Parathyroid adenoma (tissue), 2 donors: ENCODE data around the gene GNG12.

Experiments used
- H2AFZ ChIP-seq: fragments of 300-600 bp; sonication (generic); one replicate; pipeline ENCODE4 v1.7.0; 2017; ENCODE audit warnings: antibody characterized with exemption, mild to moderate bottlenecking
- H3K27ac ChIP-seq: fragments of 300-600 bp; sonication (generic); one replicate; pipeline ENCODE4 v1.7.0; 2017
- H3K27me3 ChIP-seq: fragments of 300-600 bp; sonication (generic); one replicate; pipeline ENCODE4 v1.7.0; 2017; ENCODE audit warnings: low read length; ENCODE audit not compliant: control insufficient read depth, insufficient read depth
- H3K36me3 ChIP-seq: fragments of 300-600 bp; sonication (generic); one replicate; pipeline ENCODE4 v1.7.0; 2017; ENCODE audit warnings: low read length; ENCODE audit not compliant: control insufficient read depth, insufficient read depth
- H3K4me1 ChIP-seq: fragments of 300-600 bp; sonication (generic); one replicate; pipeline ENCODE4 v1.7.0; 2017; ENCODE audit warnings: control low read depth
- H3K4me2 ChIP-seq: fragments of 300-600 bp; sonication (generic); one replicate; pipeline ENCODE4 v1.7.0; 2017; ENCODE audit warnings: low read length
- H3K4me3 ChIP-seq: fragments of 300-600 bp; sonication (generic); one replicate; pipeline ENCODE4 v1.7.0; 2017; ENCODE audit warnings: low read depth, low read length
- H3K79me2 ChIP-seq: fragments of 300-600 bp; sonication (generic); one replicate; pipeline ENCODE4 v1.7.0; 2017; ENCODE audit warnings: control low read depth
- H3K9ac ChIP-seq: fragments of 300-600 bp; sonication (generic); one replicate; pipeline ENCODE4 v1.7.0; 2017; ENCODE audit warnings: mild to moderate bottlenecking
- H3K9me3 ChIP-seq: fragments of 300-600 bp; sonication (generic); one replicate; pipeline ENCODE4 v1.7.0; 2017; ENCODE audit warnings: low read length; ENCODE audit not compliant: control insufficient read depth
- TF ChIP-seq, protein P1 (sequence below): fragments of 300-600 bp; sonication (generic); IDR thresholded peaks from one replicate; pipeline ENCODE4 v1.7.0; 2017; ENCODE audit warnings: antibody characterized with exemption, mild to moderate bottlenecking
- donor health status: primary hyperparathyroidism.

The GNG12 gene

GRCh38 chr1:67755619-67756018, 77.6 kb downstream of the GNG12 start:
- Histone ChIP-seq H3K27ac (no peak overlapping the region), H3K27me3 (no peaks in the 10 kb centered on the region), H3K4me2 (no peak overlapping the region), H3K9ac (no peak overlapping the region), H3K9me3 (no peaks in the 10 kb centered on the region), H3K4me1 (peaks cover 8% of the 10 kb centered on the region), H3K36me3 (no peaks in the 10 kb centered on the region), H3K4me3 (no peak overlapping the region), H2AFZ (no peak overlapping the region), H3K79me2 (peaks cover 28% of the 10 kb centered on the region)
- TF ChIP-seq, protein P1, sequence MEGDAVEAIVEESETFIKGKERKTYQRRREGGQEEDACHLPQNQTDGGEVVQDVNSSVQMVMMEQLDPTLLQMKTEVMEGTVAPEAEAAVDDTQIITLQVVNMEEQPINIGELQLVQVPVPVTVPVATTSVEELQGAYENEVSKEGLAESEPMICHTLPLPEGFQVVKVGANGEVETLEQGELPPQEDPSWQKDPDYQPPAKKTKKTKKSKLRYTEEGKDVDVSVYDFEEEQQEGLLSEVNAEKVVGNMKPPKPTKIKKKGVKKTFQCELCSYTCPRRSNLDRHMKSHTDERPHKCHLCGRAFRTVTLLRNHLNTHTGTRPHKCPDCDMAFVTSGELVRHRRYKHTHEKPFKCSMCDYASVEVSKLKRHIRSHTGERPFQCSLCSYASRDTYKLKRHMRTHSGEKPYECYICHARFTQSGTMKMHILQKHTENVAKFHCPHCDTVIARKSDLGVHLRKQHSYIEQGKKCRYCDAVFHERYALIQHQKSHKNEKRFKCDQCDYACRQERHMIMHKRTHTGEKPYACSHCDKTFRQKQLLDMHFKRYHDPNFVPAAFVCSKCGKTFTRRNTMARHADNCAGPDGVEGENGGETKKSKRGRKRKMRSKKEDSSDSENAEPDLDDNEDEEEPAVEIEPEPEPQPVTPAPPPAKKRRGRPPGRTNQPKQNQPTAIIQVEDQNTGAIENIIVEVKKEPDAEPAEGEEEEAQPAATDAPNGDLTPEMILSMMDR = no peak

- no peaks in the 10 kb centered on the region for H3K36me3 ChIP-seq
- no peak overlapping the region for H2AFZ ChIP-seq
- H3K27me3 ChIP-seq = no peaks in the 10 kb centered on the region
- H3K9ac ChIP-seq = no peak overlapping the region
- TF ChIP-seq, protein P1 = no peak
- no peak overlapping the region for H3K4me3 ChIP-seq
- H3K27ac ChIP-seq = no peak overlapping the region
- no peak overlapping the region for H3K4me2 ChIP-seq
- peaks cover 23% of the 10 kb centered on the region for H3K79me2 ChIP-seq
- H3K4me1 ChIP-seq = peaks cover 12% of the 10 kb centered on the region
- no peaks in the 10 kb centered on the region for H3K9me3 ChIP-seq
These were observed 78.1 kb downstream of the GNG12 start for GRCh38 chr1:67755160-67755559.

- peaks cover 18% of the 10 kb centered on the region for H3K4me1 ChIP-seq
- H3K79me2 ChIP-seq = peaks cover 22% of the 10 kb centered on the region
- no peak overlapping the region for H3K27ac ChIP-seq
- no peaks in the 10 kb centered on the region for H3K36me3 ChIP-seq
- H3K27me3 ChIP-seq = no peaks in the 10 kb centered on the region
- no peak overlapping the region for H2AFZ ChIP-seq
- no peak overlapping the region for H3K9ac ChIP-seq
- H3K9me3 ChIP-seq = no peaks in the 10 kb centered on the region
- no peak overlapping the region for H3K4me3 ChIP-seq
- TF ChIP-seq, protein P1 = no peak
- H3K4me2 ChIP-seq = no peak overlapping the region
These were observed 78.7 kb downstream of the GNG12 start for GRCh38 chr1:67754526-67754920.

DNA sequence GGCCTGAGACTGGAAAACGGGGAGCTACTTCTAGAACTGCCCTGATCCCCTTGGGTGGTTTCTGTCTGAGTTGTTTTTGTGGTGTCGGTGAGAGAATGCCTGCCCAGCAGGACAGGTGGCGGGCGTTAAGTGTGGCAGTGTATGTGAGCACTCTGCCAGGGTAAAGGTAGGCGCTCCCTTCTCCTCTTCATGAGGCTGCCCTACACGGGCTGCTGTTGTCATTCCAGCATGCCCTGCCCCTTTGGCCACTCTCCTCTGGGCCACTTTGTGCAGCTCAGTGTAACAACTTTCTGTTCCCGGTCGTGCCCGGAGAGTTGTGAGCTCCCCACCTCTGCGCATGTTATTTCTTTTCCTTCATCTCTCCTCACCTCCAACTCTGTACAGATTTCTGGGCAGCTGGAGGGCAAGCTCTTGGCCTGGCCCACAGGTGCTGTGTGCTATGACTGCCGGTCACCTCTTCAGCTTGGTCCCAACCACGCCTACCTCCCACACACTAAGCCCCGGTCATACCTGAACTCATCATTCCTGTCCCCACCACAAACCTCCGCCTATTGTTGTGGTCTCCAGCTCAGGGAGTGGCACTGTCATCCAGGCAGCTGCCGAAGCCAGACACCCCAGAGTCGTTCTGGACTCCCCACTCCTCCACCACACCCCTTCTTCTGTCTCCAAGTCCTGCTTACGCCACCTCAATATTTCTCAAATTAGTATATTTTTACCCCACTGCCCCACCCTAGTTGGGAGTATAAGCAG, 79.3 kb downstream of the GNG12 start:
- no peak overlapping the region for H3K27ac ChIP-seq
- peaks cover 22% of the 10 kb centered on the region for H3K4me1 ChIP-seq
- TF ChIP-seq, protein P1 = no peak
- H3K27me3 ChIP-seq = no peaks in the 10 kb centered on the region
- H3K9me3 ChIP-seq = no peaks in the 10 kb centered on the region
- no peak overlapping the region for H3K4me3 ChIP-seq
- no peak overlapping the region for H3K9ac ChIP-seq
- no peaks in the 10 kb centered on the region for H3K36me3 ChIP-seq
- no peak overlapping the region for H3K4me2 ChIP-seq
- peaks cover 22% of the 10 kb centered on the region for H3K79me2 ChIP-seq
- no peak overlapping the region for H2AFZ ChIP-seq

GRCh38 chr1:67752306-67752705, 81.0 kb downstream of the GNG12 start:
- TF ChIP-seq, protein P1 = no peak
- Histone ChIP-seq H3K27ac (no peak overlapping the region), H3K36me3 (no peaks in the 10 kb centered on the region), H3K9ac (no peak overlapping the region), H3K4me3 (no peak overlapping the region), H3K27me3 (no peaks in the 10 kb centered on the region), H3K4me1 (peaks cover 24% of the 10 kb centered on the region), H3K9me3 (no peaks in the 10 kb centered on the region), H3K79me2 (peaks cover 16% of the 10 kb centered on the region), H3K4me2 (no peak overlapping the region), H2AFZ (no peak overlapping the region)
